OCI-LY1 (cell line): ENCODE results near the gene POLL.

Experiments
- CTCF ChIP-seq: fragments of 200-600 bp; sonication (generic), shearing (Covaris generic); IDR thresholded peaks from 2 replicates; pipeline ENCODE4 v1.5.1; 2017; ENCODE audit warnings: mild to moderate bottlenecking, antibody characterized with exemption, low read length, moderate library complexity, mixed read lengths
- EZH2 ChIP-seq: fragments of 200-600 bp; sonication (generic), shearing (Covaris generic); IDR thresholded peaks from 2 replicates; pipeline ENCODE4 v1.8.0; 2017; ENCODE audit warnings: borderline replicate concordance, mixed run types, mild to moderate bottlenecking, antibody characterized with exemption, low read length, moderate library complexity, mixed read lengths

GRCh38 chr10:101577121-101577871 lies 10.8 kb downstream of the POLL start:
- TF ChIP-seq CTCF (no peak), EZH2 (no peak)
